Ishikawa (cell line): ENCODE results near the gene CACNA2D3.

Experiments
- CEBPB ChIP-seq: IDR thresholded peaks from 2 replicates; pipeline ENCODE4 v1.6.1; 2012
- CREB1 ChIP-seq: IDR thresholded peaks from 2 replicates; pipeline ENCODE4 v1.6.1; 2012; ENCODE audit warnings: low read depth
- EGR1 ChIP-seq: IDR thresholded peaks from 2 replicates; pipeline ENCODE4 v1.6.1; 2012
- EP300 ChIP-seq: IDR thresholded peaks from 2 replicates; pipeline ENCODE4 v1.6.1; 2012; ENCODE audit warnings: borderline replicate concordance
- FOXM1 ChIP-seq: IDR thresholded peaks from 2 replicates; pipeline ENCODE4 v1.6.1; 2012; ENCODE audit warnings: low read depth, borderline replicate concordance
- NFIC ChIP-seq: IDR thresholded peaks from 2 replicates; pipeline ENCODE4 v1.6.1; 2012
- RAD21 ChIP-seq: IDR thresholded peaks from 2 replicates; pipeline ENCODE4 v1.6.1; 2012; ENCODE audit warnings: low read depth
- TAF1 ChIP-seq: IDR thresholded peaks from 2 replicates; pipeline ENCODE4 v1.6.1; 2012; ENCODE audit warnings: low read depth, mild to moderate bottlenecking
- TCF12 ChIP-seq: IDR thresholded peaks from 2 replicates; pipeline ENCODE4 v1.6.1; 2012; ENCODE audit warnings: low read depth
- TEAD4 ChIP-seq: IDR thresholded peaks from 2 replicates; pipeline ENCODE4 v1.6.1; 2012
- USF1 ChIP-seq: IDR thresholded peaks from 2 replicates; pipeline ENCODE4 v1.6.1; 2012
- YY1 ChIP-seq: IDR thresholded peaks from 2 replicates; pipeline ENCODE4 v1.6.1; 2012; ENCODE audit warnings: low read depth
- ZBTB7A ChIP-seq: IDR thresholded peaks from 2 replicates; pipeline ENCODE4 v1.6.1; 2012; ENCODE audit warnings: low read depth
- TF ChIP-seq, protein P1 (sequence below): IDR thresholded peaks from 2 replicates; pipeline ENCODE4 v1.6.1; 2012
- TF ChIP-seq, protein P2 (sequence below): IDR thresholded peaks from 2 replicates; pipeline ENCODE4 v1.6.1; 2012; ENCODE audit warnings: low read depth, mild to moderate bottlenecking

Gene CACNA2D3

DNA sequence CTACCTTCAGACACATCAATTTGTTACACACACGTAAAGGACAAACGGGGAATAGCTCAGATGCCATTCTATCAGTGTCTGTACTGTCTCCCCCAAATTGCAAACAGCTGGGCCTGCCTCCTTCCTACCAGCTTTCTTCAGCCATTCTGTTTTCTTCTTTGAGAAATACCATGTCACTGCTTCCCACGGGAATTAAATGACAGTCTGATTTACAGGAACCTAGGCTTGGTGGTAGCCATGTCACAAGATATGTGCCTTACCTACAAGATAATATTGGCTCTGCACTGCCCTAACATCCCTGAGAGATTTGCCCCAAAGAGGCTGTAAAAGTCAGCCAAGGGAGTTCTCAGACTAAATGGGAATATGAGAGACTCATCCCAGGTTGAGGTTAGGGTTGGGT, 497.2 kb downstream of the CACNA2D3 start:
- no peak for TF ChIP-seq FOXM1
- TF ChIP-seq YY1 = no peak
- TF ChIP-seq EP300 = no peak
- TF ChIP-seq TEAD4 = no peak
- no peak for TF ChIP-seq NFIC
- TF ChIP-seq CREB1 = no peak
- TF ChIP-seq EGR1 = no peak
- no peak for TF ChIP-seq TCF12
- TF ChIP-seq, protein P1, sequence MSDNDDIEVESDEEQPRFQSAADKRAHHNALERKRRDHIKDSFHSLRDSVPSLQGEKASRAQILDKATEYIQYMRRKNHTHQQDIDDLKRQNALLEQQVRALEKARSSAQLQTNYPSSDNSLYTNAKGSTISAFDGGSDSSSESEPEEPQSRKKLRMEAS = no peak
- TF ChIP-seq ZBTB7A = no peak
- TF ChIP-seq, protein P2, sequence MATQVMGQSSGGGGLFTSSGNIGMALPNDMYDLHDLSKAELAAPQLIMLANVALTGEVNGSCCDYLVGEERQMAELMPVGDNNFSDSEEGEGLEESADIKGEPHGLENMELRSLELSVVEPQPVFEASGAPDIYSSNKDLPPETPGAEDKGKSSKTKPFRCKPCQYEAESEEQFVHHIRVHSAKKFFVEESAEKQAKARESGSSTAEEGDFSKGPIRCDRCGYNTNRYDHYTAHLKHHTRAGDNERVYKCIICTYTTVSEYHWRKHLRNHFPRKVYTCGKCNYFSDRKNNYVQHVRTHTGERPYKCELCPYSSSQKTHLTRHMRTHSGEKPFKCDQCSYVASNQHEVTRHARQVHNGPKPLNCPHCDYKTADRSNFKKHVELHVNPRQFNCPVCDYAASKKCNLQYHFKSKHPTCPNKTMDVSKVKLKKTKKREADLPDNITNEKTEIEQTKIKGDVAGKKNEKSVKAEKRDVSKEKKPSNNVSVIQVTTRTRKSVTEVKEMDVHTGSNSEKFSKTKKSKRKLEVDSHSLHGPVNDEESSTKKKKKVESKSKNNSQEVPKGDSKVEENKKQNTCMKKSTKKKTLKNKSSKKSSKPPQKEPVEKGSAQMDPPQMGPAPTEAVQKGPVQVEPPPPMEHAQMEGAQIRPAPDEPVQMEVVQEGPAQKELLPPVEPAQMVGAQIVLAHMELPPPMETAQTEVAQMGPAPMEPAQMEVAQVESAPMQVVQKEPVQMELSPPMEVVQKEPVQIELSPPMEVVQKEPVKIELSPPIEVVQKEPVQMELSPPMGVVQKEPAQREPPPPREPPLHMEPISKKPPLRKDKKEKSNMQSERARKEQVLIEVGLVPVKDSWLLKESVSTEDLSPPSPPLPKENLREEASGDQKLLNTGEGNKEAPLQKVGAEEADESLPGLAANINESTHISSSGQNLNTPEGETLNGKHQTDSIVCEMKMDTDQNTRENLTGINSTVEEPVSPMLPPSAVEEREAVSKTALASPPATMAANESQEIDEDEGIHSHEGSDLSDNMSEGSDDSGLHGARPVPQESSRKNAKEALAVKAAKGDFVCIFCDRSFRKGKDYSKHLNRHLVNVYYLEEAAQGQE = no peak
- no peak for TF ChIP-seq TAF1
- TF ChIP-seq CEBPB = no peak
- TF ChIP-seq USF1 = no peak

- TF ChIP-seq NFIC (no peak), RAD21 (no peak)
These were observed 498.8 kb downstream of the CACNA2D3 start for GRCh38 chr3:54621184-54621583.

DNA sequence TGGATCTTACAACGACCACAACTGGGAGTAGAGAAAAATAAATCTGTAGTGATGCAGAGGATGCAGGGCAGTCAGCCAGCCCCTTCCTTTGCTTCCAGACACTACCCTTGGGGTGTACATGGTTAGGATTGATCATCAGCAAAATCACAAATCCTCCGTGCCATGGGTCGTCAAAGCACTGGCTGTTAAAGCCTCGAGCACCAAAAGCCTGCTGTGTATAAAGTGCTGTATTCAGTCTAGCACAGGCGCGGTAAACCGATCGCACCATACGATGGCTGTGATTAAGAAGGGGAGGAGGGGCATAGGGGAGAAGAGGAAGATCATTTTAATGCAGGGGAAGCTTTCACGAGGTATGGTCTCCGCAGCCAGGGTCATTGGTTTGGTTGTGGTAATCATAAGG, 500.3 kb downstream of the CACNA2D3 start:
- TF ChIP-seq TEAD4 (no peak), ZBTB7A (no peak), TCF12 (no peak), RAD21 (no peak)
- TF ChIP-seq, protein P1 = no peak

DNA sequence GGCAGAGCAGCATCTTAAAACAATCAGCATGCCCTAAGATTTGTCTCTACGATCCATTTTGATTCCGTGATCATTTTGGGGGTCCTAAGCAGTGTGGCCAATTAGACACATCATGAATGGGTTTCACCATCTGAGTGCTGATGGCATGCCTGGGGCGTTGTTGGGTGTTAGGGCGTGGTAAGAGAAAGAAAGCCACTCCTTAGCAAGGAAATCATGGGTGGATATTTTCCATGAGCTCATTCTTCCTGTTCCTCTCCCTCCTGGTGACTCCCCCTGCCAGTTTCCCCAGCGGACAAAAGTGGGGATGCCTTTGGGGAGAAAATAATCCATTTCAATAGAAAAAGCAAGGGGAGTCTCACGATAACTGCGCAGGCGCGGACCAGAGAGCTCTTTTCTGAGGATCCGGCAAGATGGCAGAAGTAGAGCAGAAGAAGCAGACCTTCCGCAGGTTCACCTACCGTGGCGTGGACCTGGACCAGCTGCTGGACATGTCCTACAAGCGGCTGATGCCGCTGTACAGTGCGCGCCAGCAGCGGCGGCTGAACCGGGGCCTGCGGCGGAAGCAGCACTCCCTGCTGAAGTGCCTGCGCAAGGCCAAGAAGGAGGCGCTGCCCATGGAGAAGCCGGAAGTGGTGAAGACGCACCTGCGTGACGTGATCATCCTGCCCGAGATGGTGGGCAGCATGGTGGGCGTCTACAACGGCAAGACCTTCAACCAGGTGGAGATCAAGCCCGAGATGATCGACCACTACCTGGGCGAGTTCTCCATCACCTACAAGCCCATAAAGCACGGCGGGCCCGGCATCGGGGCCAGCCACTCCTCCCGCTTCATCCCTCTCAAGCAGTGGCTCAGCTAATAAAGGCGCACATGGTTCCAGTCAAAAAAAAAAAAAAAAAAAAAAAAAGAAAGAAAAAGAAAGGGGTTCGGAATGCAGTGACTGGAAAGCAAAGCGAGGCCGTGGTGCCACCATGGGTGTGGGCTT, 503.7 kb downstream of the CACNA2D3 start:
- no peak for TF ChIP-seq NFIC

GRCh38 chr3:54628888-54629441, 506.6 kb downstream of the CACNA2D3 start:
- TF ChIP-seq FOXM1 (no peak), ZBTB7A (no peak), YY1 (no peak), EGR1 (no peak)
- TF ChIP-seq, protein P2 = no peak

GRCh38 chr3:54630101-54630623, 507.8 kb downstream of the CACNA2D3 start:
- TF ChIP-seq USF1 (no peak), EGR1 (no peak), RAD21 (no peak), NFIC (no peak), FOXM1 (no peak), ZBTB7A (no peak)
